ENCODE data around the gene MIER1.
"Not testable (repeated sequence)": the region's sequence is repeated elsewhere in the genome, so short reads cannot be mapped to it uniquely, and the experiment has no call there.

Gene MIER1

DNA sequence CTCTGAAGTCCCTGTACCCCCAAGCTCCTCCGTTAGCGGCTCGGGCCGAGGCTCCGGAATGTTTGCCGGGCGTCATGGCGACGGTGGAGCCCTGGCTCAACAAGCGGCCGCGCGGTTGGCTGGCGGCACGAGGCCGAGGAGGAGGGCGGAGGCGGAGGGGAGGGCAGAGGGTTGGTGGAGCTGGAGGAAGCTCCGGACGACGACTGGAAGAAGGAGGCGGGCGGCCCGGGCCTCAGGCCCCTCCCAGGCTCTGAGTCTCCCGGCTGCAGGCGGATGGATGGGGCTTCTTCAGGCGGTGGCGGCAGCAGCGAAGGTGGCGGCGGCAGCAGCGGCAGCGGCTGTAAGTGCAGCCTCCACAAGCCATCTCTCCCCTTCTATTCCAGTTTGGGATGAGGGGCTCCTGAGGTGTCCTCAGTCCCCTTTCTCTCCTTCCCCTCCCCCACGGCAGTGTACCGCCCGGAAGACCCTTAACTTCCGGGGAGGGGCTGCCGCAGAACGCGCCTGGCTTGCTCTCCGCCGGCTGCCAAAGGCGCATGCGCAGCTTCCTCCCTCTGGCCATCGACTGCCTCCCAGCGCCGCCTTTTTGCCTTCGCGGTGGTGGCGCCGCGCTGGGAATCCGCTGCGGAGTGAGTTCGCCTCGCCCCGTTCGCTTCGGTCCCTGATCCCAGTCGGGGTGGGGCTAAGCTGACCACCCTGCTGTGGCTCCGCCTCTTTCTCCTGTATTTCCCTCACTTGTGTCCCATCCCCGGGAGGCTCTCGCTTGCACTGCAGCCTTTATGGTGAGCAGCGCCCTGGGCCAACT is at the start of gene MIER1, which contains the start of gene DNAI4:
Gene MIER1, plus strand, starts transcription at position 235 of the 802 bp plus-strand sequence. Its CDS starts 39 bp downstream, at position 274.
Gene DNAI4, minus strand, starts transcription at position 101 of the 802 bp plus-strand sequence. Its CDS starts 25 bp downstream, at position 76.
- peak; percentile 98 for FAIRE-seq
- DNase-seq (ENCODE audit: insufficient read length, low spot score) = peak; percentile 91
- peak; percentile 61 for TF ChIP-seq POLR2A (IDR thresholded peaks at IDR 0.05; ENCODE audit: low read depth, low read length)

DNA sequence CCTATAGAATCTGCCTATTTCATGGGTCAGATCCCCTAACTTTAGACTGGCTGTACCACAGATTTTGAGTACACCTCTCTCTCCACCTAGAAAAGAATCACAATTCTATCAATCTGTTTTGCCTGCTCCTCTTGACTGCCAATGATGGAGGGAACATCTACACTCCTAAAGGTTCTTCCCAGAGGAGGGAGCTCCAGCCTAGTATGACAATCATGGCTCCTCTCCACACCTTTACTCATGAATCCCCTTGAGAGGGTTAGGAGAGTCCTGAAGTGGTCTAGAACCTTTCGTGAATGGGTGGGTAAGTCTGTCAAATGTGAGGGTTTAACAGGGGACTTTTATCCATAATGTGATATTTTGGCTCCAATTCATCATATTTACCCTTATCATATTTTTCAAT is 48.1 kb upstream of the MIER1 start:
- TF ChIP-seq POLR2A (IDR thresholded peaks at IDR 0.05; ENCODE audit: low read depth, low read length) = no peak
- no peak for DNase-seq (ENCODE audit: insufficient read length, low spot score)
- no peak for FAIRE-seq

DNA sequence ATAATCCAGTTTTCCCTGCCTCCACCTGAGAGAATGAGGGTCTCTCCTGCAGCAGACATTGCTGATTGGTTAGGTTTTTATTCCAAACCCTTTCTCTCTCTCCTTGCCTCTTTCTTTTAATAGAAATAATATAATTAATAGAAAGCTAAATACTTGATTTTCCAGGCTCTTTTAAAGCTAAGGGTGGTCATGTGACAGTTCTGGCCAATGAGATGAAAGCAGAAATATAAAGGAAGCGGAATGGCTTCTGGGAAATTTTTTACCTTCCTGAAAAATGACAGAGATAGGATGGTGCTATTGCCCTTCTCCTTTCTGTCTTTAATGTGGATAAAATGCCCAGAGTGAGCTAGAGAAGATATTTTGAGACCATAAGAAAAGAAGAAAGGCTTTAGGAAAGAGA is 35.8 kb upstream of the MIER1 start:
- TF ChIP-seq POLR2A (IDR thresholded peaks at IDR 0.05; ENCODE audit: low read depth, low read length) = no peak
- FAIRE-seq (no peak), DNase-seq (ENCODE audit: insufficient read length, low spot score) (no peak)

DNA sequence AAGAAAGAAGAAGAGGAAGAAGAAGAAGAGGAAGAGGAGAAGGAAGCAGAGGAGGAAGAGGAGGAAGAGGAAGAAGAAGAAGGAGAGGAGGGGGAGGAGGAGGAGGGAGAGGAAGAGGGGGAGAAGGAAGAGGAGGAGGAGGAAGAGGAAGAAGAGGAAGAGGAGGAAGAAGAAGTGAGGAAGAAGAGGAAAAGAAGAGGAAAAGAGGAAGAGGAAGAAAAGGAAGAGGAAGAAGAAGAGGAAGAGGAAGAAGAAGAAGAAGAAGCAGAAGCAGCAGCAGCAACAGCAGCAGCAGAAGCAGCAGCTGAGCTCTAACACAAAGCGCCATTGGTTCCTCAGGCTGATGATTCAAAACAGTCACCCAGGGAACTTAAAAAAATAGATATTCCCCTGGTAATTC is 34.2 kb upstream of the MIER1 start:
- no peak for DNase-seq (ENCODE audit: insufficient read length, low spot score)
- FAIRE-seq = no peak

GRCh38 chr1:66893712-66894111 is 31.1 kb upstream of the MIER1 start:
- TF ChIP-seq POLR2A (IDR thresholded peaks at IDR 0.05; ENCODE audit: low read depth, low read length) = no peak
- DNase-seq (ENCODE audit: insufficient read length, low spot score) (no peak), FAIRE-seq (no peak)

More for the DNA sequence above, 34.2 kb upstream of the MIER1 start:
- no peak for TF ChIP-seq POLR2A (IDR thresholded peaks at IDR 0.05; ENCODE audit: low read depth, low read length)

- not testable (repeated sequence) for DNase-seq (ENCODE audit: insufficient read length, low spot score)
Measured at GRCh38 chr1:66915203-66915602, 9.6 kb upstream of the MIER1 start.

GRCh38 chr1:66916320-66916719 is 8.5 kb upstream of the MIER1 start:
- DNase-seq (ENCODE audit: insufficient read length, low spot score) (no peak), FAIRE-seq (no peak)
- no peak for TF ChIP-seq POLR2A (IDR thresholded peaks at IDR 0.05; ENCODE audit: low read depth, low read length)

More at GRCh38 chr1:66915203-66915602, 9.6 kb upstream of the MIER1 start:
- not testable (repeated sequence) for FAIRE-seq

- no peak for TF ChIP-seq POLR2A (IDR thresholded peaks at IDR 0.05; ENCODE audit: low read depth, low read length)
- FAIRE-seq (no peak), DNase-seq (ENCODE audit: insufficient read length, low spot score) (no peak)
Measured at GRCh38 chr1:66917476-66917875, 7.3 kb upstream of the MIER1 start.

- TF ChIP-seq POLR2A (IDR thresholded peaks at IDR 0.05; ENCODE audit: low read depth, low read length) = no peak
- DNase-seq (ENCODE audit: insufficient read length, low spot score) (no peak), FAIRE-seq (no peak)
Measured at GRCh38 chr1:66919063-66919462, 5.7 kb upstream of the MIER1 start.

DNA sequence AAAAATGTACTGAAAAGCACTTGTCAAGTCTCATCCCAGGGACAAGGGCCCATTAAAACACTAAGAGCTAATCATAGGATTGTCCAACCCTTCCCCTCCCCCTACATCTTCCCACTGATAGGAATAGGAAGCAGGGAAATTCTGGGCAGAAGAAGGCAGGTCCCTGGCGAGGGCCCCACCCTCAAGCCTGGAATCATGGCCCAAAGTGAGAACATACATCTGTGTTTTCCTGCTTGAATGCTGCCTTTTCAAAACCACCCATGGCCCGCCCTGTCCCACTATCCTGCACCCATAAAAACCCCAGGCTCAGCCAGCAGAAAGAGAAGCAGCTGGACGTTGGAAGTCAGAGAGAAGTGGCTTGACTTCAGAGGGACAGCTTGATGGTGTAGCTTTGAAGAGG is 5.0 kb upstream of the MIER1 start:
- DNase-seq (ENCODE audit: insufficient read length, low spot score) = no peak
- no peak for TF ChIP-seq POLR2A (IDR thresholded peaks at IDR 0.05; ENCODE audit: low read depth, low read length)
- FAIRE-seq = no peak

- TF ChIP-seq POLR2A (IDR thresholded peaks at IDR 0.05; ENCODE audit: low read depth, low read length) = no peak
- DNase-seq (ENCODE audit: insufficient read length, low spot score) (no peak), FAIRE-seq (no peak)
Measured at GRCh38 chr1:66920543-66920942, 4.2 kb upstream of the MIER1 start.

GRCh38 chr1:66925558-66925910 is 744 bp downstream of the MIER1 start:
- DNase-seq (ENCODE audit: insufficient read length, low spot score) (no peak), FAIRE-seq (no peak)
- TF ChIP-seq POLR2A (IDR thresholded peaks at IDR 0.05; ENCODE audit: low read depth, low read length) = no peak

DNA sequence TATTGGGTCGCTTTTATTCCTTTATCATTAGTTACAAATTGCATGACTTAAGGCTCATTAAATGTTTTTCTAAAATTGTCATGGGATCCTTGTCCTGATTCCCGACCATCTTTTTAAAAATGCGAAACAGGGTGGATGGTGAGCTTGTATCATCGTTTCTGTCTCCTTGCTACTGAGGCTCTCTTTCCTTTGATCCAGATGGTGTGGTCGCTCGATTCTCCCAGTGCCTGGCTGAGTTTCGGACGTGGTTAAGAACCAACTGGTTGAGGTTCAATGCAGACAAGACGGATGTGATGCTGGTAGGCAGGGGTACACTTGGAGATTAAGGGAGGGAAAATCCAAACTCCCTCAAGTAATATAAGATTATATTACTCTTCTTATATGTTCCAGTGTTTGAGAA is 1.2 kb downstream of the MIER1 start:
- DNase-seq (ENCODE audit: insufficient read length, low spot score) (no peak), FAIRE-seq (peak; percentile 68)
- TF ChIP-seq POLR2A (IDR thresholded peaks at IDR 0.05; ENCODE audit: low read depth, low read length) = no peak

- DNase-seq (ENCODE audit: insufficient read length, low spot score) (no peak), FAIRE-seq (no peak)
- no peak for TF ChIP-seq POLR2A (IDR thresholded peaks at IDR 0.05; ENCODE audit: low read depth, low read length)
Measured at GRCh38 chr1:66927528-66927927, 2.7 kb downstream of the MIER1 start.

GRCh38 chr1:66929146-66929688 is 4.4 kb downstream of the MIER1 start:
- no peak for FAIRE-seq
- DNase-seq (ENCODE audit: insufficient read length, low spot score) = no peak
- no peak for TF ChIP-seq POLR2A (IDR thresholded peaks at IDR 0.05; ENCODE audit: low read depth, low read length)

All from H54 (cell line).